ENCODE data around the gene ARMH4. TPM values are rescaled to one million over a fixed set of nuclear protein-coding genes. Genes with fewer than 3 reads are reported as not detected.

ARMH4 gene
- total and polyA plus RNA-seq, 4 donors: 0.38 to 3.2 (median 0.54) TPM

DNA sequence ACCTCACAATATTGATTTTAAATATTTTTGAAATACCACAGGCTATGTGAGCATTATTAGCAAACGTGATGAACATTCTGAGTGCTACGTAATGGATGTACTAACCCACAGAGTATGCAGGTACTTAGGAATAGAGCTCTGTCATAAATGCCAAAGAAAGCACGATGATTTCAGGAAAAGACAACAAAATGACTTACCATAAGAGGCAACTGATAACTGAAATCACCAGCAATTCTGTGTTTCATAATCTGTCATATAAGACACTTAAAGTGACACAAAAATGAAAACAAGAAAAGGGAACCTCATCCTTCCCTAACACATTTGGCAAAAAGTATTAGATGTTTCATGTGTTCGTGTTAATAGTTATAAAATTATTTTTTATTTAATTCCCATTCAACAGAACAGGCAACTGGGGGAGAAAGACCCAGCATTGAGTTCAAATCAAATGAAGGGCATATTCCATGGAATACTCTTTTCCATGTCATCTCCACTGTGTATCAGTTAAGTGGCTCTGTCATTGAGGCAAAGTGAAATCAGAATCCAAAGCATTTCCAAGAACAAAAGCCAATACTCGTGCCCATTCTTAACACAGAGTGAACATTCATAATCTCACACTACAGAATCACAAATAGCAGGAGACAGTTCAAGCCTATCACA lies 30.4 kb downstream of the ARMH4 start (continued):
- TF ChIP-seq SP1 (IDR thresholded peaks at IDR 0.05): no peak

- no peaks in the 10 kb centered on the region for H3K9me3 ChIP-seq (ENCODE audit: control insufficient read depth in 4 of 4, low read length in 3 of 4)
- H3K9ac ChIP-seq (ENCODE audit: low read depth in 1 of 2, low read length in 2 of 2): no peak overlapping the region
- DNase-seq (ENCODE audit: low spot score): no peak
- no peak overlapping the region for H3K4me3 ChIP-seq (ENCODE audit: low read depth in 1 of 3, low read length in 3 of 3)
- TF ChIP-seq YY1 (IDR thresholded peaks at IDR 0.05): no peak
- TF ChIP-seq ZBTB33 (IDR thresholded peaks at IDR 0.05): no peak
- TF ChIP-seq ATF3 (IDR thresholded peaks at IDR 0.05): no peak
- no peak for TF ChIP-seq TAF1 (conservative IDR thresholded peaks at IDR 0.05)
- TF ChIP-seq, protein P1, sequence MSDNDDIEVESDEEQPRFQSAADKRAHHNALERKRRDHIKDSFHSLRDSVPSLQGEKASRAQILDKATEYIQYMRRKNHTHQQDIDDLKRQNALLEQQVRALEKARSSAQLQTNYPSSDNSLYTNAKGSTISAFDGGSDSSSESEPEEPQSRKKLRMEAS (IDR thresholded peaks at IDR 0.05): no peak
- TF ChIP-seq EGR1 (IDR thresholded peaks at IDR 0.05; ENCODE audit: low read depth in 2 of 2): no peak
- TF ChIP-seq, protein P2, sequence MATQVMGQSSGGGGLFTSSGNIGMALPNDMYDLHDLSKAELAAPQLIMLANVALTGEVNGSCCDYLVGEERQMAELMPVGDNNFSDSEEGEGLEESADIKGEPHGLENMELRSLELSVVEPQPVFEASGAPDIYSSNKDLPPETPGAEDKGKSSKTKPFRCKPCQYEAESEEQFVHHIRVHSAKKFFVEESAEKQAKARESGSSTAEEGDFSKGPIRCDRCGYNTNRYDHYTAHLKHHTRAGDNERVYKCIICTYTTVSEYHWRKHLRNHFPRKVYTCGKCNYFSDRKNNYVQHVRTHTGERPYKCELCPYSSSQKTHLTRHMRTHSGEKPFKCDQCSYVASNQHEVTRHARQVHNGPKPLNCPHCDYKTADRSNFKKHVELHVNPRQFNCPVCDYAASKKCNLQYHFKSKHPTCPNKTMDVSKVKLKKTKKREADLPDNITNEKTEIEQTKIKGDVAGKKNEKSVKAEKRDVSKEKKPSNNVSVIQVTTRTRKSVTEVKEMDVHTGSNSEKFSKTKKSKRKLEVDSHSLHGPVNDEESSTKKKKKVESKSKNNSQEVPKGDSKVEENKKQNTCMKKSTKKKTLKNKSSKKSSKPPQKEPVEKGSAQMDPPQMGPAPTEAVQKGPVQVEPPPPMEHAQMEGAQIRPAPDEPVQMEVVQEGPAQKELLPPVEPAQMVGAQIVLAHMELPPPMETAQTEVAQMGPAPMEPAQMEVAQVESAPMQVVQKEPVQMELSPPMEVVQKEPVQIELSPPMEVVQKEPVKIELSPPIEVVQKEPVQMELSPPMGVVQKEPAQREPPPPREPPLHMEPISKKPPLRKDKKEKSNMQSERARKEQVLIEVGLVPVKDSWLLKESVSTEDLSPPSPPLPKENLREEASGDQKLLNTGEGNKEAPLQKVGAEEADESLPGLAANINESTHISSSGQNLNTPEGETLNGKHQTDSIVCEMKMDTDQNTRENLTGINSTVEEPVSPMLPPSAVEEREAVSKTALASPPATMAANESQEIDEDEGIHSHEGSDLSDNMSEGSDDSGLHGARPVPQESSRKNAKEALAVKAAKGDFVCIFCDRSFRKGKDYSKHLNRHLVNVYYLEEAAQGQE (IDR thresholded peaks at IDR 0.05): no peak
- TF ChIP-seq FOXA2 (IDR thresholded peaks at IDR 0.05): no peak
- no peak for TF ChIP-seq JUND (IDR thresholded peaks at IDR 0.05)
- TF ChIP-seq RAD21 (IDR thresholded peaks at IDR 0.05): no peak
- no peak for TF ChIP-seq GABPA (IDR thresholded peaks at IDR 0.05 in 1 of 2, conservative IDR thresholded peaks at IDR 0.05 in 1 of 2)
- TF ChIP-seq RXRA (IDR thresholded peaks at IDR 0.05): no peak
- TF ChIP-seq HNF4G (IDR thresholded peaks at IDR 0.05): no peak
- TF ChIP-seq FOXA1 (IDR thresholded peaks at IDR 0.05): no peak
- no peak for TF ChIP-seq SP1 (IDR thresholded peaks at IDR 0.05)
- no peak overlapping the region for H3K27ac ChIP-seq (ENCODE audit: low read depth in 1 of 2, low read length in 2 of 2)
- no peaks in the 10 kb centered on the region for H3K4me1 ChIP-seq (ENCODE audit: control insufficient read depth in 4 of 4, insufficient read depth in 4 of 4, low read length in 3 of 4)
- WGBS: 80% methylated on average over 3 of the region's 3 CpGs
- H3K36me3 ChIP-seq (ENCODE audit: control insufficient read depth in 4 of 4, insufficient read depth in 3 of 4, low read depth in 1 of 4, low read length in 3 of 4): no peaks in the 10 kb centered on the region
- H3K27me3 ChIP-seq (ENCODE audit: control insufficient read depth in 4 of 4, insufficient read depth in 4 of 4, low read length in 3 of 4): no peaks in the 10 kb centered on the region
Observed at GRCh38 chr14:58119381-58119780, 32.6 kb downstream of the ARMH4 start.

All from liver (tissue), 9 donors.